HL-60 (cell line): ENCODE results near the gene RAB5B.
A peak's percentile ranks its signal among the peaks of the same experiment; 100 is the strongest.

Experiments
- DNase-seq, 2 experiments: peaks; one replicate each; pipeline ENCODE4 v3.0.0-alpha.2; 2010 to 2020; ENCODE audit warnings: low read depth in 1 of 2, low spot score in 1 of 2
- H3K27ac ChIP-seq: fragments of 250-450 bp; sonication (Bioruptor Pico); replicated peaks from 2 replicates; pipeline ENCODE4 v1.5.1; 2020; ENCODE audit warnings: mild to moderate bottlenecking, moderate library complexity
- H3K27me3 ChIP-seq: fragments of 250-450 bp; sonication (Bioruptor Pico); 2 replicates; pipeline ENCODE4 v1.5.1; 2021; ENCODE audit warnings: mild to moderate bottlenecking, moderate library complexity; ENCODE audit not compliant: insufficient read depth, poor library complexity, severe bottlenecking
- H3K4me3 ChIP-seq: replicated peaks from 2 replicates; pipeline ENCODE4 v1.5.1; 2011; ENCODE audit warnings: mild to moderate bottlenecking, control low read depth, low read length; ENCODE audit not compliant: insufficient read depth
- CTCF ChIP-seq: IDR thresholded peaks from one replicate; pipeline ENCODE4 v1.5.1; 2011; ENCODE audit warnings: low read length, control low read depth, inconsistent platforms; ENCODE audit not compliant: insufficient read depth
- GABPA ChIP-seq: IDR thresholded peaks from 2 replicates; pipeline ENCODE4 v1.6.1; 2012; ENCODE audit warnings: low read depth
- POLR2AphosphoS5 ChIP-seq: IDR thresholded peaks from 2 replicates; pipeline ENCODE4 v1.6.1; 2012; ENCODE audit warnings: low read depth
- SPI1 ChIP-seq: IDR thresholded peaks from 2 replicates; pipeline ENCODE4 v1.6.1; 2012; ENCODE audit warnings: low read depth, mild to moderate bottlenecking, borderline replicate concordance
- long read RNA-seq: library from polyadenylated mRNA; unstranded; transcript quantifications from one replicate; pipeline ENCODE4 v2.0.0, GENCODE V29; 2020
- TF ChIP-seq, protein P1 (sequence below): IDR thresholded peaks from 2 replicates; pipeline ENCODE4 v1.6.1; 2012; ENCODE audit warnings: low read depth; ENCODE audit not compliant: insufficient replicate concordance

The RAB5B gene
- long read RNA-seq, full-length matches to known transcripts = 14 of 24 reads
- long read RNA-seq, partial matches to known transcripts = 2 of 24 reads
- long read RNA-seq, other reads (novel, unspliced or antisense) = 8 of 24 reads

GRCh38 chr12:55973599-55974307 lies at the start of gene RAB5B:
TSS of gene RAB5B (plus strand) at chr12:55974078. CDS start at chr12:55986961, 12,883 bp downstream.
- H3K27me3 ChIP-seq = no peaks in the 10 kb centered on the region
- H3K27ac ChIP-seq = peak within 1 kb of the TSS; percentile 79
- TF ChIP-seq, protein P1, sequence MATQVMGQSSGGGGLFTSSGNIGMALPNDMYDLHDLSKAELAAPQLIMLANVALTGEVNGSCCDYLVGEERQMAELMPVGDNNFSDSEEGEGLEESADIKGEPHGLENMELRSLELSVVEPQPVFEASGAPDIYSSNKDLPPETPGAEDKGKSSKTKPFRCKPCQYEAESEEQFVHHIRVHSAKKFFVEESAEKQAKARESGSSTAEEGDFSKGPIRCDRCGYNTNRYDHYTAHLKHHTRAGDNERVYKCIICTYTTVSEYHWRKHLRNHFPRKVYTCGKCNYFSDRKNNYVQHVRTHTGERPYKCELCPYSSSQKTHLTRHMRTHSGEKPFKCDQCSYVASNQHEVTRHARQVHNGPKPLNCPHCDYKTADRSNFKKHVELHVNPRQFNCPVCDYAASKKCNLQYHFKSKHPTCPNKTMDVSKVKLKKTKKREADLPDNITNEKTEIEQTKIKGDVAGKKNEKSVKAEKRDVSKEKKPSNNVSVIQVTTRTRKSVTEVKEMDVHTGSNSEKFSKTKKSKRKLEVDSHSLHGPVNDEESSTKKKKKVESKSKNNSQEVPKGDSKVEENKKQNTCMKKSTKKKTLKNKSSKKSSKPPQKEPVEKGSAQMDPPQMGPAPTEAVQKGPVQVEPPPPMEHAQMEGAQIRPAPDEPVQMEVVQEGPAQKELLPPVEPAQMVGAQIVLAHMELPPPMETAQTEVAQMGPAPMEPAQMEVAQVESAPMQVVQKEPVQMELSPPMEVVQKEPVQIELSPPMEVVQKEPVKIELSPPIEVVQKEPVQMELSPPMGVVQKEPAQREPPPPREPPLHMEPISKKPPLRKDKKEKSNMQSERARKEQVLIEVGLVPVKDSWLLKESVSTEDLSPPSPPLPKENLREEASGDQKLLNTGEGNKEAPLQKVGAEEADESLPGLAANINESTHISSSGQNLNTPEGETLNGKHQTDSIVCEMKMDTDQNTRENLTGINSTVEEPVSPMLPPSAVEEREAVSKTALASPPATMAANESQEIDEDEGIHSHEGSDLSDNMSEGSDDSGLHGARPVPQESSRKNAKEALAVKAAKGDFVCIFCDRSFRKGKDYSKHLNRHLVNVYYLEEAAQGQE = no peak
- TF ChIP-seq SPI1 (no peak), CTCF (no peak), GABPA (peak; percentile 46; the same call in 1 of the 2 replicates), POLR2AphosphoS5 (peak; percentile 83)
- H3K4me3 ChIP-seq = peak within 1 kb of the TSS; percentile 99
- peak; percentile 100 for DNase-seq

- H3K27ac ChIP-seq = peak overlapping the region; percentile 93; the same call in 1 of the 2 replicates
- H3K4me3 ChIP-seq = no peak overlapping the region
- TF ChIP-seq, protein P1 = no peak
- TF ChIP-seq CTCF (no peak), SPI1 (no peak), POLR2AphosphoS5 (no peak), GABPA (no peak)
- no peaks in the 10 kb centered on the region for H3K27me3 ChIP-seq
- DNase-seq = no peak
These were observed 48.5 kb upstream of the RAB5B start for GRCh38 chr12:55925371-55925770.

DNA sequence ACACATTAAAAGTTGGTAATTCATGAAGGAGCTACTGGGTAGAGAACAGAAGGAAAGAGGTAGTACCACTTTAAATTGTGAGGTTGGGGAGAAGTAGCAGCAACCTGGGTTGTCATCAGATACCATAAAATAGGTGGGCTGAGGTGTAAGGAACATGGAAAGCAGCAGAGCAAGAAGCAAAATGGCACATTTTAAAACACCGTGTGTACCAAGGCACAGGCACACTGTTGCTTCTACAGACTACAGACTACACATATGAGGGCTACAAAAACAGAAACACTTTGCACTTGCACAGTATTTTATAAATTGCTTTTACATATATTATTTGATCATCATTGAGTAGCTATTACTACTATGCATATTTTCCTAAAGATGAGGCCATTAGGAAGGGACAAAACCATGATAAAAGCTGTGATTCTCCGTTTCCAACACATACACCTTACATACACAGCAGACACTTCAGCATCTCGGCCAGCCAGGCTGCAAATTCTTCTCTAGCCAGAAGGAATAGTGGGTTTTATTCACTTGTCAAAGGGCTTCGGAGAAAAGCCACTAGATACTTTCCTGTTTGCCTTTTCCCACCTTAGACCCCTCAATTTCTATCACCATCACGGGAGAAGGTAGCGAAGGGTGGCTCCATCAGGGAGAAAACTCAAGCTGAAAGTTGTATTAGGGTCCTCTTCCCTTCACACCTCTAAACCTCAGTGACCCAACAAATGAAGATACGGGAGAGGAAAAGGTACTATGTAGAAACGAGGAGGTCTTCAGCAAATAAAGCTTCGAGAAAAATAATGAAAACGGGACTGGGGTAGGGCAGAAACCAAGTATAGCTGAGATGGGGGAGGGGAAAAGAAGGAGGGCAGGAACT lies 47.8 kb upstream of the RAB5B start:
- H3K4me3 ChIP-seq = peak overlapping the region; percentile 77
- H3K27ac ChIP-seq = peak overlapping the region; percentile 93
- DNase-seq = no peak
- H3K27me3 ChIP-seq = no peaks in the 10 kb centered on the region
- TF ChIP-seq SPI1 (no peak), CTCF (no peak)
- TF ChIP-seq, protein P1 = no peak
